ENCODE data around the gene VAV2. TPM values are rescaled to one million over a fixed set of nuclear protein-coding genes. Genes with fewer than 3 reads are reported as not detected.

The VAV2 gene
- total RNA-seq, 1 experiment from 2014 or later = 25.1 TPM

DNA sequence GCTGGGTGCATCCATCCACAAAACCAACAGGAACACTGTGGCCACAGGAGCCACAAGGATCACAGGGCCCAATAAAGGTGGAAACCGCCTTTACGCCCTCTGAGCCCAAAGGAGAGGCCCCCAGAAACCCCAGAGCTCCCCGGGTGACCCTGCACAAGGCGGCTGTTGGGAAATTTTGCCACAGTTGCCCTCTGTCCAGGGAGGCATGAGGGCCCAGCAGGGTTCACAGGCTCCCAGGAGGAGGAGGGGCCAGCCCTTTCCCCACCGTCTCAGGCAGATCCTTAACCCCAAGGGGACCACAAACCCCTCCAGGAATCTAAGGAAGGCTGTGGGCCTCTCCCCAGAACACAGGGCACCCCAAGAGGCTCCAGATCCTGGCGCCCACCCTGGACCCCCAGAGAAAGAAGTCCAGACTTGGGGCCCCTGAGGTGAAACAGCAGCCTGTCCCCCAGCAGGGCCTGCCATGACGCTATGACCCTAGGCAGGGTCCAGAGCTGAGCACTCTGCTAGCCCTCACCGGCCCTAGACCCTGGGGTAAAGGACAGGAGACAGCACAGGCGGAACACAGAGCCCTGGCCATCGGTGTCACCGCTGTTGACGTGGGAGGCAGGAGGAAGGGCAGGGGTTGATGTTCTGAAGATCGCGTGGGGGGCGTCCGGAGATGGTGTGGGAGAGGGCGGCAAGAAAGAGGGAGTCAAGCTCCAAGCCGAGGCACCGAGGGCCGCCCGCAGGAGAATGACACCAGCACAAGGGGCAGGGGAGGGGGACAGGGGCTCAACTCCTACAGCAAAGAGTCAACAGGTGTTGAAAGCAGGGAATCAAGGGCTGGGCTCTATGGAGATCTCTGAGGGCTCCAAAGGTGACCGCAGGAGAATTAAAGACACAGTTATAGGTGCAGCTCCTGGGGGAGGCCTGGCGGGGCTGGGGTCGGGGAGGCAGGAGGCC lies 97.5 kb downstream of the VAV2 start:
- in situ Hi-C loops (cut with HindIII; ENCODE audit: low pct_unique_long_range_greater_than_20kb, low sequenced_read_pairs) = no loop called here
- no peak for DNase-seq (ENCODE audit: low read depth)

DNA sequence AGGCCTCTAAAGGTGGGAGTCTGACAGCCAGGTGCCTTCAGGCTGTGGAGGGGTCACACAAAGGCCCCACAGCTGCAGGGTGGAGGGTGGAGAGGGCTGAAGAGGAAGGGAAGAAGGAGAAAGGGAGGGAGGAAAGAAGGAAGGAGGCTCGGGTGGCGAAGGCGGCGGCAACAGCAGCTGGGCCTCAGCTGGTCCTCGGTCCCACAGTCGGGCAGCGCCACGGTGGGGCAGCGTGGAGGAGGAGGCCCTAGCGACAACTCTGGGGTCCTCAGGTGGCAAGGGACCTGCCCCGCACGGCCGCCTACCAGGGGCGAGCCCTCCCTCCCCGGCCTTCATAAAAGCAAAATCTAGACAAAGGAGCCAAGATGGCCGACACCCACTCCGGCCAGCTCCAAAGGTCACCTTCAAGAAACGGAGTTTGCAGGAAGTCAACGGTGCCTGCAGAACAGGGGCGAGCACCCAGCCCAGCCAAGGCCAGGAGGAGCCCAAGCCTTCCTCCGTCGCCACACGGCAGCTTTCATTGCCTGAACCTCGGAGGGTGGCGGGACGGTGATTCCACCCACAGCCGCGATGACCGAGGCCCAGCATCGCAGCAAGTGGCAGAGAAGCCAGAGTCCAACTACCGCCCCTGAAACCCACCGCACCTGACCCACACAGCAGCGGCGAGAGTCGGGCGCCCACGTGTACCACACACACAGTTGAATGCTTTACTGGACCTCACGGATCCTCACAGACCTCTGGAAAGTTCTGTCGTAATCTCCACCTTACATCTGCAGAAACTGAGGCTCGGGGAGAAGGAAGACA lies 98.7 kb downstream of the VAV2 start:
- in situ Hi-C loops (cut with HindIII; ENCODE audit: low pct_unique_long_range_greater_than_20kb, low sequenced_read_pairs) = no loop called here
- no peak for DNase-seq (ENCODE audit: low read depth)

DNA sequence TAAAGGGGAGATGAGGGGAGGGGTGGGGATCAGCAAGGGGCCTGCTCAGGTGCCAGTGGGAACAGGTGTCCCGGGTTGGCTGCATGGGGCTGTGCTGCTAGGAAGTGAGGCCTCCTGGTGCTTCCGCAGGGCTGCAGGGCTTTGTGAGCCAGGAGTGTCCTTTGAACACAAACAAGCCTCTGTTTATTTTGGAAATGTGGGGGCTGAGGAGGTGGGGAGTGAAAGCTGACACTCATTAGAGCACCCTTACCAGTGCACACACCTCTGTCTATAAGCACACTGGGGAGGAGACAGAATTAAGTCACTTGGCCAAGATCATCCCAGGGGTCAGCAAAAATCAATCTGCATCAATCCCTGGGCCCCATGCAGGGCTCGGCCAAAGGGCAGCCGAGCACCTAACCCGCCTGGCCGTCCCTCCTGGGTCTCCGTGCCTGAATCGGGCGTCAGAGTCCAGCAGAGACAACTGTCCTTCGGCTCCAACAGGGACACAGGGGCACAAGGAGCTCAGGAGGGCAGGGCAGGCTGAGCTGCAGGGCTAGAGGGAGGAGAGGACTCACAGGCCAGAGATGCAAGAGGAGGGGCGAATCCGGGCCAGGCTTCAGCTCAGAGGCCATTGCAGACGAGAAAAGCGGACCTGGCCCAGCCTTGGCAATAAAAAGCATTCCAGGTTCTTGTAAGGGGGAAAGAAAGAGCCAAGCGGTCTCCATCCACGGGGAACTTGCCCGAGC lies 99.8 kb downstream of the VAV2 start:
- in situ Hi-C loops (cut with HindIII; ENCODE audit: low pct_unique_long_range_greater_than_20kb, low sequenced_read_pairs) = no loop called here

DNA sequence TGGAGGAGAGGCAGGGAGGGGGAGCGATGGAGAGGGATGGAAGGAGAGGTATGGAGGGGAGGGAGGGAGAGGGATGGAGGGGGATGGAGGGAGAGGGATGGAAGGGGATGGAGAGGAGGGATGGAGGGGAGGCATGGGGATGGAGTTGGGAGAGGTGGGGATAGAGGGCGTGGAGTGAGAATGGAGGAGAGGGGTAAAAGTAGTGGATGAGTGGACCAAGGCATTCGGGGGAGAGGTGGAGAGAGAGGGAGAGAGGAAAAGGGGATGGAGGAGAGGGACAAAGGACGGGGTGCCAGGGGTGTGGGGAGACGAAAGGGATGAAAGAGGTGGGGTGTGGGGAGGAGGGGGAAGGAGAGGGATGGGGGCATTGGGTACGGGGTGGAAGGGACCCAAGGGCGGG lies 100.4 kb downstream of the VAV2 start:
- in situ Hi-C loops (cut with HindIII; ENCODE audit: low pct_unique_long_range_greater_than_20kb, low sequenced_read_pairs) = no loop called here
- DNase-seq (ENCODE audit: low read depth) = no peak

More for the DNA sequence above, 99.8 kb downstream of the VAV2 start:
- no peak for DNase-seq (ENCODE audit: low read depth)

DNA sequence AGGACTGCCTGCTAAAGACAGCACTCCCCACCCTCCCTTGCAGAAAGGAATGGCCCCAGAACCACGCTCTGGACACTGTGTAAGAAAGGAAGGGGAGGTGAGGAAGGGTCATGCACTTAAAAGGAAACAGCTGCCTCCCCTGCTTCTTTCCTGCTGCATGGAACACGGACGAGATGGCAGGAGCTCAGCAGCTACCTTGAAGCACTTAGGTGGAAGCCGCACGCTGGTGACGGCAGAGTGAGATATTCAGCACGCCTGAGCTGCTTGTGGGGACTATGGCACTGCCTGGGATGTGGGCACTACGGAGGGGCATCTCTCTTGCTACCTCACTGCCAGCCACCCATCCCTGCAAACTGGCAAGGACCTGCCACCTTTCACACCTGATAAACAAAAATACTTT lies 101.5 kb downstream of the VAV2 start:
- in situ Hi-C loops (cut with HindIII; ENCODE audit: low pct_unique_long_range_greater_than_20kb, low sequenced_read_pairs) = no loop called here
- DNase-seq (ENCODE audit: low read depth) = no peak

DNA sequence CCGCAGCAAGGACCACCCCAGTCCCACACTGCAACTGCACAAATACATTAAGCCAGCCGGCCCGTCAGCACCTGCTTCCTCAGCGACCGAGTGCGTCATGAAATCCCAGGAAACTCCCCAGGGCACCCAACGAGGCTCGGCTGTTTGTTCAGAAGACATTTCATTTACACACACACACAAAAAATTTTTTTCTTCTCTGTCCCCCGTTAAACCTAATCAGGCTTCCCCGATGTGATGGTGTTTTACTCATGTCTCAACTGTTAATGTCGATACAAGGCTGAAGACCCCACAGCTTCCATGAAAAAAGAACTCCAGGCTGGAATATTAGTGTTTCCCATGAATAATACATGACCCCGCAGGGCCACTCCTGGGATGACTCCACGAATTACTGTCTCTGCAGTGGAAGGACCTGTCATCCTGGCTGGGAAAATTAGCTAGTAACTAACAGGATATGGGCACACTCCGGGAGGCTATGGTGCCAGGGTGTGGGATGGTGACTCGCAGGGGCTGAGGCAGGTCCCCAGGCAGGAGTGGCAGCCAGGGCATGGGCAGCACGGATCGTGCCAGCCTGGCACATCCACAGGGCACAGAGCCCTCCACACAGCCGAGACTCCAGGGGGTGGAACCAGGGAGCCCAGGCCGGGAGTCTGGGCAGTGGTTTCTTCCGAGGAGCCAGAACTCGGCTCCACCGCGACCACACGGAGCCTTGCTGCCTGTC lies 102.4 kb downstream of the VAV2 start:
- DNase-seq (ENCODE audit: low read depth) = peak; percentile 13
- in situ Hi-C loops (cut with HindIII; ENCODE audit: low pct_unique_long_range_greater_than_20kb, low sequenced_read_pairs) = no loop called here

DNA sequence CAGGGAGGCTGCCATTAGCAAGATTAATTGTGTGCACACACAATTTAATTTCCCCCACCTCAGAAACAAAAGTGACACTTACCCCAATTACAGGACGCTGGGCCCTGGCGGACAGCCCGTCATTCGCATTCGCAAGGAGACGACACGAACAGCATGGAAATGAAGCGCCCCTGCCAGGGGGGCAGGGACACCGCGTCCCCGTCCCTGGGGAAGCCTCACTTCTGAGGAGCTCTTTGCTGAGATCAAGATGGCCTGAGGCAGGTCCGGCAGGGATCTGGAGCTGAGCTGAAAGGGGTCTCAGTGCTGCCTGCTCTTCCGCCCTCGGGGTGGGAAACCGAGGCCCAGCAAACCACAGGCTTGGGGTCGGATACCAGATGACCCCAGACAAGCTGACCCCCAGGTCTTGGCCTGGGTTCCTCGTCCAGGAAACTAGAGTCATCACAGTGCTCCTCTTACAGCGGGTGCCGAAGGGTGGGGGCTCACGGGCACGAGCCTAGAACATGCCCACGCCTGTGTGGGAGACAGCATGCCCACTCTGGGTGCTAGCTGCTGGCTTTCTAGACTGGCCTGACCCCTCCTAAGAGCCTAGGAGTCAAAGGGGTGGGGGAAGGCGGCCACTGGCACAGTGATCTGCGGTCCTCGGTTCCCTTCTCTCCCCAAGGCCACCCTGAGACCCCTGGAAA lies 103.2 kb downstream of the VAV2 start:
- DNase-seq (ENCODE audit: low read depth) = no peak
- in situ Hi-C loops (cut with HindIII; ENCODE audit: low pct_unique_long_range_greater_than_20kb, low sequenced_read_pairs) = no loop called here

DNA sequence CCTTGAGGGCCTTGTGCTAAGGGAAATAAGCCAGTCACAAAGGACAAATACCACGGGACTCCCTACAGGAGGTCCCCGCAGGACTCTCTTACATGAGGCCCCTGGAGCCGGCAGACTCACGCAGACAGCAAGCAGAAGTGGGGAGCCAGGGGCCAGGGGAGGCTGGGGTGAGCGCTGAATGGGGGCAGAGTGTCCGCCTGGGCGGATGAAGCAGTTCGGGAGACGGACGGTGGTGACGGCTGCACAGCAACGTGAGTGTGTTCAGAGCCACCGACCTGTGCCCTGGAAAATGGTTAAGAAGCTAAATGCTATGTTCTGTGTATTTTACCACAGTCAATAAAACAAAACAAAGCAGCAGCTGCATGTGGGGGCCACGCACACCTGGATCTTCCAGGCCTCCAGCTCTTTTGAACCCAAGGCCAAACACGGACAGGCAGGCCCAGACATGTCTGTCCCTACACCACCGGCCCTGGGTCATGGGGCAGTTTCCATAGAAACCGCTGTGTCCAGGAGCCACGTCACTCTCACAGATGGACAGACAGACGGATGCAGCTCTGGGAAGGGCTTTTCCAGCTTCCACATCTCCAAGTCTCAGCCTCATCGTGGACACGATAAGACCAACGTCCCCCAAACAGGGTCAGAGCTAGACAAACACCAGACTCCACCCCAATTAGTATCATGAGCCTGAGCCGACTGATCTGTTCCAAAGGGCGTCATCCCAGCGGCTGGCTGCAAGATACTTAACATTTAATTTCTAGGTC lies 103.9 kb downstream of the VAV2 start:
- in situ Hi-C loops (cut with HindIII; ENCODE audit: low pct_unique_long_range_greater_than_20kb, low sequenced_read_pairs) = no loop called here
- DNase-seq (ENCODE audit: low read depth) = peak; percentile 4

DNA sequence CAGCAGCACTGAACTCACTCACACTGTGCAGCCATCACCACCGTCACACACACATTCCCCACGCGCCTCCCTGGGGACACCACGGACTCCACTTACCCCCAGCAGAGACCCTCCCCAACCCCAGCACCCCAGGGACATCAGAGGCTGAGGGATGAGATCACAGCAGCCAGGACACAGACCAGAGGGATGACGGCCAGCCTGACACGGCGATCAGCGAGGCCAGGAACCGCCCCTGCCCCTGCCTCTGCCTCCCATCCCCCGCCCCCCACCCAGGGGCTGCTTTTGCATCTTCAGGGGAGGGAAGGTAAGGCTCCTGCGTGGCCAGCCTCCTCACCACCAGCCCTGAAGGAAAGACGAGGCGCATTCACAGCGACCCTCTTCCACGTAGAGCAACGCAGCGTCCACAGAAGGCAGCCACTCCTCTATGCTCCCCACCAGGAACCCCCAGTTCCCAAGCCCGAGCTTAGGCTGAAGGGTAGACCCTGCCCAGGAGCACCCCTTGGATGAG lies 104.5 kb downstream of the VAV2 start:
- no peak for DNase-seq (ENCODE audit: low read depth)
- in situ Hi-C loops (cut with HindIII; ENCODE audit: low pct_unique_long_range_greater_than_20kb, low sequenced_read_pairs) = no loop called here

DNA sequence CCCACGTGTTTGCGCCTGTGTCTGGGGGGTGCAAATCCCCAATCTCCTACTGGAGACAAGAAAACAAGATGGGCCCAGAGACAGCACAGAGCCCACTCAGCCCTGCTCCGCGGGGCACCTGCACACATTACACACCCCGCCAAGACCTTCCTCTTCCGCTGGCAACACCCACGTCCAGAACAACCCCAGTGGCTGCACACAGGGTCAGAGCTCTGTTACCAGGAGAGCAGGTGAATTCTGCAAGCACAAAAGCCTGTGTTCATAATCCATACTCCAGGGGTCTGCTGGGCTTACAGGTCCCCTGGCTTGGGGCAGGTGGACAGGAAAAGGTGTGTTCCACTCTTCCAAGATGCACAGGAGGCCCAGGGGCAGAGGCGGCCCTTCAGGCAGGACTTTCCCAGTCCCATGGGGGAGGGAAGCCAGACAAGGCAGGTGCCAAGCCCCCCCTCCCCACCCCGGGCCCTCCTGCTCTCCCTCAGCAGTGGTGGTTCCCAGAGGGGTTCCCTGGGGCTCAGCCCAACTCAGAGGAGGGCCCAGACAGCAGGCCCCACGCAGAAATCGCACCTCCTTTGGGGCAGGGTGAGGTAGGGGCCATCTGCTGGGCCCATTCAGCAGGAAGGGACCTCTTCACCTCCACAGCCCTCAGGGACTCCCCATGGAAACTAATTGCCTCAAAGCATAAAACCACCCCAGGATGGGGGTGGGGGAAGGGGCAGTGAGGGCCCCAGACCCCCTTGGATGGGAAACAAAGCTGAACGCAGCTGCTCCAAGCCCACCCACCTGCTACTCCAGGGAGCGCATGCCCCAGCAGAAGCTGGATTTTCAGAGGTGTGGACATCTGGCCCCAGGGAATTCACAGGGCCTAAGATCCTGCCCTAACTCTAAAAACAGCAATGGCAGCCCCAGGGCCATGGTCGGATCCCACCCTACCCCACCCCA lies 105.3 kb downstream of the VAV2 start:
- in situ Hi-C loops (cut with HindIII; ENCODE audit: low pct_unique_long_range_greater_than_20kb, low sequenced_read_pairs) = no loop called here

DNA sequence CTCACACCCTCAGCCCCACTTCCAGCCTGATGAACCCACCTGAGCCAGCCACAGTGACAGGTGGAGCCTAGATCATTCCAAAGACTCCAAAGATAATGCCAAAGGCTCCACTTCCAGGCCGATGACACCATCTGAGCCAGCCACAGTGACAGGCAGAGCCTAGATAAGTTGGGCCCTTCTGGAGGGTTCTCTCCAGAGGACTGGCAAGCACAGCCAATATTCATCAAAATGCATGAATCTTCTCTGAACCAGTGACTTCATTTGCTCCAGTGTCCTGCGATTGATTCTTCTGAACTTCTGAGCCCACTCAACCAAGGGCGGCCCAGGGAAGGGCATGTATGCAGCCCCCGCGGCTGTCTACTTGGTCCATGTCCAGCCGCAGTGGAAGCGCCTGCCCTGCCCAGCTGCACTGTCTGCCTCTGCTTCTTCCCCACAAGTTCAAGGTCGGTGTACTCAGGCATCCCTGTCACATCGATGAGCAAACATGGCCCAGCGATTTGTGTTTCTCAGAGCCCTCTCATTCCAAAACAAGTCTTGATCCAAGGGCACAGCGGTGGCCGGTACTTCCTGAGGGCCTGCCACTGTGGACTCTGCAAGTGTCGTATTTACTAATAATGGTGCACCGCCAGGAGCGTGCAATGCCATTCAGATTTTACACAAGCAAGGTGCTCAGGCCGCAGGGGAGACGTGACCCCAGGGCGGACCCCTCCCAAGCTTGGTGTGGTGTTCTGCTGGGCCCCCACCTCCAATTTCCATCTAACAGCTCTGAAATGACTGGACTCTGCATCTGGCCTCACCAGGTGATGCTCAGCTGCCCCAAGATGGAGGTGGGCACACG lies 107.0 kb downstream of the VAV2 start:
- no peak for DNase-seq (ENCODE audit: low read depth)
- in situ Hi-C loops (cut with HindIII; ENCODE audit: low pct_unique_long_range_greater_than_20kb, low sequenced_read_pairs) = no loop called here

More for the DNA sequence above, 105.3 kb downstream of the VAV2 start:
- no peak for DNase-seq (ENCODE audit: low read depth)

DNA sequence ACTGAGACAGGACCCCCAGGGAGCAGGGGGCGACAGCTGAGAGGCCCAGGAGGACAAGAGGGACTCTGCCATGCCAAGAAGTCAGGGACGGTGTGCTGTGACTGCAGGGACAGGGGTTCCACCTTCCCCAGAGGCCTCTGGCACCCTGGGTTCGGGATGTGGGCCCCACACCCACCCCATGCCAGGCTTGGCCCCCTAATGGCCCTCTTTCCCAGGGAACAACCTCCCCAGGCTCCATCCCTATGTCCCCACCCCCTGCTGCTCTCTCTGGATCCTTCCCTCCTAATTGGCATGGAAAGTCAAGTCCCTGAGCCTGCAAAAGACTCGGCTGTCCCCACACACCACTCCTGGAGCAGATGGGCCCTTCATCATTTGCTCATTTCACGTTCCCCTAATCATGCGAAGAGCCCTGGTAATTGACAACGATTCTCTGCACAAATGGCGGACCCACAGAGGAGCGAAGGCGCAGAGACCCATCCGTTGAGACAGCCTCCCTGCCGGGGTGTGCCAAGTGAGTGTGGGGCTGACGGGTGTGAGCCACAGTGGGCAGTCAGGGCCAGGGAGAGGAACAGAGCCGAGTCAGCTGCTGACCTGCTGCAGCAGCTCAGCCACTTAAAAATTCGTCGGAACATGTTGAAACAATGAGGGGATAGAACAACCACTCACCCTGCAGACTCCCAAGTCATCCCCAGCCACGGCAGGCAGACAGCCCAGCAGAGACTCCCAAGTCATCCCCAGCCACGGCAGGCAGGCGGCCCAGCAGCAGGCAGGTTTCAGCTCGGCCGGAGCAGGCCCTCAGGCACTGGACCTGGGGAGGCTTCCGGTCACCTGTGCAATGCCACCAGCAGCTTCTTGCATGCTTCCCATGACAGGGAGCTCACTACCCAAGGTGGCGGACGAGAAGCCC lies 109.0 kb downstream of the VAV2 start:
- no peak for DNase-seq (ENCODE audit: low read depth)
- in situ Hi-C loops (cut with HindIII; ENCODE audit: low pct_unique_long_range_greater_than_20kb, low sequenced_read_pairs) = no loop called here

DNA sequence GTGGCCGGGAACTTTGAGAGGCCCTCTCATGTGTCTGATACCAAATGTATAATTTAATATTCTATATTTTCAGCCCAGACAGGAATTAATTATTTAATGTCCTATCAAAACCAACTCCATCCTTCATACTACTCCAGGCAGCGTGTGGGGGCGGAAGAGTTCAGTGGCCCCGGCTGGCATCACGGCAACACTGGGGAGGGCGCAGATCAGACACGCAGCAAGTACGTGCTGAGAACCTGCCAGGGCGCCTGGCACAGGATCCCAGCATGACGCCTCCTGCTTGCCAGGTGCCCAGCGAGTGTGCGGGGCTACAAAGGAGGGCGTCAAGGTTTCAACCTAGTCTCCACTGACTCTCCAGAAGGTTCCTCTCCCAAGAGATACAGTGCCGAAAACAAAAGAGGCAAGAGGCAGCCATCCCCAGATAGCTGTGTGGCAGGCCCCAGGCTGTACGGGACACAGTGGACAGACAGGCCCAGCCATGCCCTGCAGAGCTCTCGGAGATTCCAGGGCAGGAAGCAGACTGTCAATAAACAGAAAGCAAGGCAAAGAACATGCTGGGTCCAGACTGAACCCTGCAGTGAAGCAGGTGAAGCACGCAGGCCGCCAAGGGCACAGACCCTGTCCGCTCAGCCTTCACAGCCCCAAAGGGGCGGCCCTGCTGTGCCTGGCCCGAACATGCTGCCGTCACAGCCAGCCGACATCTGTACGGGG lies 110.3 kb downstream of the VAV2 start:
- in situ Hi-C loops (cut with HindIII; ENCODE audit: low pct_unique_long_range_greater_than_20kb, low sequenced_read_pairs) = no loop called here
- DNase-seq (ENCODE audit: low read depth) = no peak

Measured in Caki2 (cell line).